HCT116 (cell line): ENCODE results near the gene RPL10. TPM values are rescaled to one million over a fixed set of nuclear protein-coding genes. Genes with fewer than 3 reads are reported as not detected.
A peak's percentile ranks its signal among the peaks of the same experiment; 100 is the strongest.

ENCODE experiments used
- ATAC-seq: fragments of 200-7000 bp; cut with Tn5 transposase; 2 replicates; pipeline ENCODE4 v1.9.1; 2020; ENCODE audit warnings: mild to moderate bottlenecking, moderate library complexity
- BruUV-seq: library from RNA; stranded (reverse); fragments of 400-500 nt; replicated peaks from 2 replicates; lab custom pipeline; 2021; lab: Mats Ljungman, UMichigan
- CTCF ChIA-PET: fragments of 300-600 bp; sonication (Branson Sonifier 250); formaldehyde crosslinking; loops from one replicate; lab custom pipeline; 2021; ENCODE audit warnings: antibody characterized with exemption; lab: Charles Lee
- POLR2A ChIA-PET: fragments of 300-600, 350-600 bp; sonication (Branson Sonifier 250); formaldehyde crosslinking; loops from one replicate; lab custom pipeline; 2021; ENCODE audit warnings: antibody characterized with exemption; lab: Charles Lee
- RAD21 ChIA-PET, 2 experiments: fragments of 300-600 bp; sonication (Branson Sonifier 250); formaldehyde crosslinking; loops; one replicate each; lab custom pipeline; 2023; ENCODE audit warnings: low total read pairs in 2 of 2; ENCODE audit not compliant: uncharacterized antibody in 2 of 2, unreplicated experiment in 2 of 2, low non-redundant PET in 1 of 2; lab: Charles Lee
- DNase-seq: peaks from one replicate; pipeline ENCODE4 v3.0.0-alpha.2; 2010; ENCODE audit warnings: low read depth, low spot score
- H2AFZ ChIP-seq: fragments of 200-600 bp; shearing (Covaris generic), sonication (generic); 2 replicates; pipeline ENCODE4 v1.6.1; 2017; ENCODE audit warnings: low read depth, mixed run types, mixed read lengths, antibody characterized with exemption, low read length; ENCODE audit not compliant: poor library complexity, severe bottlenecking
- H3K27ac ChIP-seq: 2 replicates; pipeline ENCODE4 v1.5.1; 2012; ENCODE audit warnings: low read depth, low read length
- H3K27me3 ChIP-seq: fragments of 200-600 bp; sonication (generic); 2 replicates; pipeline ENCODE4 v1.6.1; 2016; ENCODE audit warnings: mixed run types, low read length, mixed read lengths; ENCODE audit not compliant: insufficient read depth
- H3K36me3 ChIP-seq, 2 experiments: fragments of 200-500 bp in 1 of 2; fragments of 200-600 bp in 1 of 2; sonication (Bioruptor generic) in 1 of 2; sonication (generic) in 1 of 2; 2 replicates each; pipeline versions ENCODE4 v1.5.1 to v1.6.1; 2014 to 2016; ENCODE audit warnings: low read length in 2 of 2, inconsistent platforms in 1 of 2, mixed read lengths in 1 of 2, mixed run types in 1 of 2; ENCODE audit not compliant: insufficient read depth in 2 of 2, control insufficient read depth in 1 of 2
- H3K4me1 ChIP-seq, 2 experiments: fragments of 200-600 bp in 1 of 2; sonication (generic) in 1 of 2; 2 replicates each; pipeline versions ENCODE4 v1.5.1 to v1.6.1; 2012 to 2017; ENCODE audit warnings: low read length in 2 of 2, inconsistent platforms in 1 of 2, mild to moderate bottlenecking in 1 of 2, mixed read lengths in 1 of 2, mixed run types in 1 of 2, moderate library complexity in 1 of 2; ENCODE audit not compliant: insufficient read depth in 2 of 2, control insufficient read depth in 1 of 2
- H3K4me2 ChIP-seq: fragments of 200-600 bp; sonication (generic); 2 replicates; pipeline ENCODE4 v1.6.1; 2017; ENCODE audit warnings: mixed run types, low read length, mixed read lengths
- H3K4me3 ChIP-seq, 2 experiments: fragments of 200-600 bp in 1 of 2; sonication (generic) in 1 of 2; replicated peaks in 1 of 2; 2 replicates each; pipeline ENCODE4 v1.5.1; 2011 to 2016; ENCODE audit warnings: low read length in 2 of 2, control low read depth in 1 of 2, low read depth in 1 of 2, mild to moderate bottlenecking in 1 of 2, mixed read lengths in 1 of 2, mixed run types in 1 of 2
- H3K79me2 ChIP-seq: fragments of 200-600 bp; sonication (generic); 2 replicates; pipeline ENCODE4 v1.6.1; 2017; ENCODE audit warnings: mild to moderate bottlenecking, mixed run types, low read length, moderate library complexity, mixed read lengths; ENCODE audit not compliant: insufficient read depth
- H3K9ac ChIP-seq: fragments of 200-600 bp; sonication (generic); 2 replicates; pipeline ENCODE4 v1.6.1; 2016; ENCODE audit warnings: low read length, mixed read lengths
- H3K9me2 ChIP-seq: fragments of 200-600 bp; sonication (generic), shearing (Covaris generic); 2 replicates; pipeline ENCODE4 v1.6.1; 2017; ENCODE audit warnings: mixed run types, mild to moderate bottlenecking, moderate library complexity; ENCODE audit not compliant: insufficient read depth
- H3K9me3 ChIP-seq, 2 experiments: fragments of 200-500 bp in 1 of 2; fragments of 200-600 bp in 1 of 2; sonication (Bioruptor generic) in 1 of 2; sonication (generic) in 1 of 2; 2 replicates each; pipeline ENCODE4 v1.6.1; 2014 to 2017; ENCODE audit warnings: low read length in 2 of 2, mixed read lengths in 2 of 2, inconsistent platforms in 1 of 2, low read depth in 1 of 2, mild to moderate bottlenecking in 1 of 2, mixed run types in 1 of 2, moderate library complexity in 1 of 2; ENCODE audit not compliant: control insufficient read depth in 1 of 2, insufficient read depth in 1 of 2
- H4K20me1 ChIP-seq: fragments of 200-600 bp; sonication (generic), shearing (Covaris generic); 2 replicates; pipeline ENCODE4 v1.6.1; 2017; ENCODE audit warnings: mixed run types, mild to moderate bottlenecking, moderate library complexity; ENCODE audit not compliant: insufficient read depth
- CEBPB ChIP-seq: IDR thresholded peaks from 2 replicates; pipeline ENCODE4 v1.6.1; 2012; ENCODE audit warnings: low read depth
- ELF1 ChIP-seq: IDR thresholded peaks from 2 replicates; pipeline ENCODE4 v1.6.1; 2012; ENCODE audit warnings: low read depth, borderline replicate concordance
- EZH2 ChIP-seq: fragments of 200-600 bp; sonication (generic); IDR thresholded peaks from 2 replicates; pipeline ENCODE4 v1.6.1; 2017; ENCODE audit warnings: antibody characterized with exemption, mixed run types
- FOSL1 ChIP-seq: IDR thresholded peaks from 2 replicates; pipeline ENCODE4 v1.6.1; 2012; ENCODE audit warnings: low read depth
- JUND ChIP-seq: IDR thresholded peaks from 2 replicates; pipeline ENCODE4 v1.6.1; 2012
- POLR2A ChIP-seq: IDR thresholded peaks from 2 replicates; pipeline ENCODE4 v1.7.0; 2011; ENCODE audit warnings: borderline replicate concordance; ENCODE audit not compliant: insufficient read depth, insufficient read length; ENCODE audit errors: extremely low read depth
- RAD21 ChIP-seq: IDR thresholded peaks from 2 replicates; pipeline ENCODE4 v1.6.1; 2012; ENCODE audit warnings: low read depth, mild to moderate bottlenecking
- SIN3A ChIP-seq: IDR thresholded peaks from 2 replicates; pipeline ENCODE4 v1.6.1; 2012; ENCODE audit warnings: low read depth
- SP1 ChIP-seq: IDR thresholded peaks from 2 replicates; pipeline ENCODE4 v1.6.1; 2012; ENCODE audit warnings: low read depth
- TCF7L2 ChIP-seq: IDR thresholded peaks from 2 replicates; pipeline ENCODE4 v1.7.0; 2011; ENCODE audit warnings: borderline replicate concordance, inconsistent platforms; ENCODE audit not compliant: insufficient read depth, insufficient read length; ENCODE audit errors: extremely low read depth
- ZNF274 ChIP-seq: fragments of 200-500 bp; sonication (Bioruptor generic); IDR thresholded peaks from 2 replicates; pipeline ENCODE4 v1.6.1; 2014; ENCODE audit warnings: mild to moderate bottlenecking, low read depth, low read length, inconsistent platforms
- intact Hi-C: fragments of 100-400 bp; cut with micrococcal nuclease; formaldehyde crosslinking; loops from 2 replicates; pipeline ENCODE4 v1.10.0; 2022
- total RNA-seq: library from RNA; stranded (reverse); gene quantifications from one replicate; pipeline ENCODE4 v1.2.1, GENCODE V29; 2021; ENCODE audit not compliant: unreplicated experiment
- TF ChIP-seq, protein P1 (sequence below): IDR thresholded peaks from 2 replicates; pipeline ENCODE4 v1.6.1; 2012
- TF ChIP-seq, protein P2 (sequence below): IDR thresholded peaks from 2 replicates; pipeline ENCODE4 v1.6.1; 2012
- TF ChIP-seq, protein P3 (sequence below): IDR thresholded peaks from 2 replicates; pipeline ENCODE4 v1.6.1; 2012; ENCODE audit warnings: low read depth
- TF ChIP-seq, protein P4 (sequence below), 3 experiments: fragments of 200-600 bp in 1 of 3; sonication (generic) in 1 of 3; IDR thresholded peaks in 2 of 3; conservative IDR thresholded peaks in 1 of 3; 2 replicates each; pipeline ENCODE4 v1.5.1; 2012 to 2017; ENCODE audit warnings: low read depth in 2 of 3, low read length in 2 of 3, antibody characterized with exemption in 1 of 3, borderline replicate concordance in 1 of 3, control low read depth in 1 of 3, mild to moderate bottlenecking in 1 of 3, mixed read lengths in 1 of 3, mixed run types in 1 of 3, moderate library complexity in 1 of 3; ENCODE audit not compliant: insufficient read depth in 1 of 3

RPL10 gene
- total RNA-seq, 1 experiment from 2014 or later, result 3,069 TPM

DNA sequence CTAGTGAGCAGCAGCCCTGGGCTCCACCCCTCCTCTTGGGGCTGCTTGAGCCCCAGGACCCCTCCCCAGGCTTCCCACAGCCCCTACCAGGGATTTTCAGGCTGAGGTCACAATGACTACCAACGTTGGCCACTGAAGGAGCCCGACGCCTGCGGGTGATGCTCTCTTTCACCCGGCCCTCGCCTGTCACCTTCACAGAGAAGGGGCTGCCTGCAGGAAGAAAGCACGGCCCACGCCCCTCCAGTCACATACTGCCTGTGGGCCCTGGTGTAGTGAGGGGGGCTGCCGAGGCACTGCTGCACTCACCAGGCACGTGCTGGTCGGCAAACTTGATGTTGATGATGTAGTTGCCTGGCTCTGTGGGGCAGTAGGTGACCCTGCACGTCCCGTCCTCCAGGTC lies 45.7 kb upstream of the RPL10 start:
- DNase-seq, result no peak
- intact Hi-C loops, result no loop called here
- H3K9me2 ChIP-seq, result no peaks in the 10 kb centered on the region
- BruUV-seq, result TSS peak; percentile 37
- H2AFZ ChIP-seq, result no peak overlapping the region
- H3K79me2 ChIP-seq, result no peaks in the 10 kb centered on the region
- ChIA-PET RAD21 (no interaction called here), POLR2A (no interaction called here), CTCF (no interaction called here)
- no peaks in the 10 kb centered on the region for H4K20me1 ChIP-seq
- no peak overlapping the region for H3K9ac ChIP-seq
- no peaks in the 10 kb centered on the region for H3K27me3 ChIP-seq
- peaks cover 6 to 8% of the 10 kb centered on the region in 2 experiments; a peak in 2 of 4 replicates for H3K36me3 ChIP-seq
- no peaks in the 10 kb centered on the region for H3K4me1 ChIP-seq
- H3K9me3 ChIP-seq, result no peaks in the 10 kb centered on the region
- no peak overlapping the region for H3K4me3 ChIP-seq
- TF ChIP-seq, protein P1, sequence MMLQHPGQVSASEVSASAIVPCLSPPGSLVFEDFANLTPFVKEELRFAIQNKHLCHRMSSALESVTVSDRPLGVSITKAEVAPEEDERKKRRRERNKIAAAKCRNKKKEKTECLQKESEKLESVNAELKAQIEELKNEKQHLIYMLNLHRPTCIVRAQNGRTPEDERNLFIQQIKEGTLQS, result no peak
- no peak for TF ChIP-seq ELF1
- TF ChIP-seq RAD21, result no peak
- no peak for TF ChIP-seq TCF7L2
- no peak for TF ChIP-seq FOSL1
- no peak overlapping the region for H3K27ac ChIP-seq
- H3K4me2 ChIP-seq, result no peak overlapping the region
- ATAC-seq, result no peak

DNA sequence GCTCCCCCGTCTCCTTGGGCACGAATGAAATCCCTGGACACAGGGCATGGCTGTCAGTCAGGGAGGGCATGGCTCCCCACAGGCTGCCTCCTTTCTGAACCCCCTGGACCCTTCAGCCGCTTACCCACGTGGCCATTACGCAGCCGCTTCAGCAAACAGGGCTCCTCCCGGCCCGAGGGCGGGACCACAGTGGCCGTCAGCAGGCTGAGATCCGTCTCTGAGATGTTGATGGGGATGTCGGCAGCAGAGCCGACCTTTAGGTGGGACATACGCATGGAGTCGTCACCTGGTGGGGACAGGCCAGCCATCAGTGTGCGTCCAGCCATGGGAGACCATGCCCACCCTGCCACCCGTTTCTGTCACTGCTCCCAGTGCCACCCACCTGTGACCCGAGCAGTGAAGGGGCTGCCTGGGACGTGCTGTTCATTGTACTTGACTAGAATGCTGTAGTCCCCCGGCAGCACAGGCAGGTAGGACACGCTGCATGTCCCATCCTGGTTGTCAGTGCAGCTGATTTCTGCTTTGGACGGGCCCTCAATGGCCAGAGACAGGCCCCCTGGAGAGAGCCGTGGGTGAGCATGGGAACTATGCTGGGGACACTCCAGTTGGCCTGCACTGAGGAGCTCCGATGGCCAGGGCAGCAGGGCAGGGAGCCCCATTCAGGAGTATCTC lies 44.9 kb upstream of the RPL10 start:
- H3K9me3 ChIP-seq, result no peaks in the 10 kb centered on the region
- RAD21 ChIA-PET, result no interaction called here
- intact Hi-C loops, result no loop called here
- BruUV-seq, result no TSS peak
- no peaks in the 10 kb centered on the region for H3K9me2 ChIP-seq
- H3K4me2 ChIP-seq, result no peak overlapping the region
- peaks cover 6 to 8% of the 10 kb centered on the region in 2 experiments; a peak in 2 of 4 replicates for H3K36me3 ChIP-seq
- no peaks in the 10 kb centered on the region for H4K20me1 ChIP-seq
- DNase-seq (no peak), ATAC-seq (no peak)
- H3K27ac ChIP-seq, result no peak overlapping the region
- H3K79me2 ChIP-seq, result no peaks in the 10 kb centered on the region
- no peak overlapping the region for H2AFZ ChIP-seq
- H3K4me1 ChIP-seq, result no peaks in the 10 kb centered on the region
- CTCF ChIA-PET, result no interaction called here
- POLR2A ChIA-PET, result no interaction called here
- H3K4me3 ChIP-seq, result no peak overlapping the region
- no peak overlapping the region for H3K9ac ChIP-seq
- no peaks in the 10 kb centered on the region for H3K27me3 ChIP-seq
- TF ChIP-seq ZNF274, result no peak
- TF ChIP-seq, protein P2, sequence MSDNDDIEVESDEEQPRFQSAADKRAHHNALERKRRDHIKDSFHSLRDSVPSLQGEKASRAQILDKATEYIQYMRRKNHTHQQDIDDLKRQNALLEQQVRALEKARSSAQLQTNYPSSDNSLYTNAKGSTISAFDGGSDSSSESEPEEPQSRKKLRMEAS, result no peak
- no peak for TF ChIP-seq FOSL1
- TF ChIP-seq ELF1, result no peak
- TF ChIP-seq, protein P3, sequence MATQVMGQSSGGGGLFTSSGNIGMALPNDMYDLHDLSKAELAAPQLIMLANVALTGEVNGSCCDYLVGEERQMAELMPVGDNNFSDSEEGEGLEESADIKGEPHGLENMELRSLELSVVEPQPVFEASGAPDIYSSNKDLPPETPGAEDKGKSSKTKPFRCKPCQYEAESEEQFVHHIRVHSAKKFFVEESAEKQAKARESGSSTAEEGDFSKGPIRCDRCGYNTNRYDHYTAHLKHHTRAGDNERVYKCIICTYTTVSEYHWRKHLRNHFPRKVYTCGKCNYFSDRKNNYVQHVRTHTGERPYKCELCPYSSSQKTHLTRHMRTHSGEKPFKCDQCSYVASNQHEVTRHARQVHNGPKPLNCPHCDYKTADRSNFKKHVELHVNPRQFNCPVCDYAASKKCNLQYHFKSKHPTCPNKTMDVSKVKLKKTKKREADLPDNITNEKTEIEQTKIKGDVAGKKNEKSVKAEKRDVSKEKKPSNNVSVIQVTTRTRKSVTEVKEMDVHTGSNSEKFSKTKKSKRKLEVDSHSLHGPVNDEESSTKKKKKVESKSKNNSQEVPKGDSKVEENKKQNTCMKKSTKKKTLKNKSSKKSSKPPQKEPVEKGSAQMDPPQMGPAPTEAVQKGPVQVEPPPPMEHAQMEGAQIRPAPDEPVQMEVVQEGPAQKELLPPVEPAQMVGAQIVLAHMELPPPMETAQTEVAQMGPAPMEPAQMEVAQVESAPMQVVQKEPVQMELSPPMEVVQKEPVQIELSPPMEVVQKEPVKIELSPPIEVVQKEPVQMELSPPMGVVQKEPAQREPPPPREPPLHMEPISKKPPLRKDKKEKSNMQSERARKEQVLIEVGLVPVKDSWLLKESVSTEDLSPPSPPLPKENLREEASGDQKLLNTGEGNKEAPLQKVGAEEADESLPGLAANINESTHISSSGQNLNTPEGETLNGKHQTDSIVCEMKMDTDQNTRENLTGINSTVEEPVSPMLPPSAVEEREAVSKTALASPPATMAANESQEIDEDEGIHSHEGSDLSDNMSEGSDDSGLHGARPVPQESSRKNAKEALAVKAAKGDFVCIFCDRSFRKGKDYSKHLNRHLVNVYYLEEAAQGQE, result no peak
- no peak for TF ChIP-seq CEBPB
- TF ChIP-seq, protein P1, result no peak
- TF ChIP-seq SP1, result no peak
- no peak for TF ChIP-seq JUND
- no peak for TF ChIP-seq POLR2A
- no peak for TF ChIP-seq EZH2
- TF ChIP-seq, protein P4, sequence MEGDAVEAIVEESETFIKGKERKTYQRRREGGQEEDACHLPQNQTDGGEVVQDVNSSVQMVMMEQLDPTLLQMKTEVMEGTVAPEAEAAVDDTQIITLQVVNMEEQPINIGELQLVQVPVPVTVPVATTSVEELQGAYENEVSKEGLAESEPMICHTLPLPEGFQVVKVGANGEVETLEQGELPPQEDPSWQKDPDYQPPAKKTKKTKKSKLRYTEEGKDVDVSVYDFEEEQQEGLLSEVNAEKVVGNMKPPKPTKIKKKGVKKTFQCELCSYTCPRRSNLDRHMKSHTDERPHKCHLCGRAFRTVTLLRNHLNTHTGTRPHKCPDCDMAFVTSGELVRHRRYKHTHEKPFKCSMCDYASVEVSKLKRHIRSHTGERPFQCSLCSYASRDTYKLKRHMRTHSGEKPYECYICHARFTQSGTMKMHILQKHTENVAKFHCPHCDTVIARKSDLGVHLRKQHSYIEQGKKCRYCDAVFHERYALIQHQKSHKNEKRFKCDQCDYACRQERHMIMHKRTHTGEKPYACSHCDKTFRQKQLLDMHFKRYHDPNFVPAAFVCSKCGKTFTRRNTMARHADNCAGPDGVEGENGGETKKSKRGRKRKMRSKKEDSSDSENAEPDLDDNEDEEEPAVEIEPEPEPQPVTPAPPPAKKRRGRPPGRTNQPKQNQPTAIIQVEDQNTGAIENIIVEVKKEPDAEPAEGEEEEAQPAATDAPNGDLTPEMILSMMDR (IDR thresholded peaks at IDR 0.05 in 2 of 3, conservative IDR thresholded peaks at IDR 0.05 in 1 of 3; ENCODE audit: borderline replicate concordance in 1 of 3, insufficient read depth in 1 of 3, low read depth in 2 of 3, low read length in 2 of 3), result no peak
- no peak for TF ChIP-seq SIN3A
